ENCODE measurements around the gene ACVR2B. TPM values are rescaled to one million over a fixed set of nuclear protein-coding genes. Genes with fewer than 3 reads are reported as not detected.

The ACVR2B gene
- total RNA-seq, 1 donor from 2014 or later: 89.5 TPM

DNA sequence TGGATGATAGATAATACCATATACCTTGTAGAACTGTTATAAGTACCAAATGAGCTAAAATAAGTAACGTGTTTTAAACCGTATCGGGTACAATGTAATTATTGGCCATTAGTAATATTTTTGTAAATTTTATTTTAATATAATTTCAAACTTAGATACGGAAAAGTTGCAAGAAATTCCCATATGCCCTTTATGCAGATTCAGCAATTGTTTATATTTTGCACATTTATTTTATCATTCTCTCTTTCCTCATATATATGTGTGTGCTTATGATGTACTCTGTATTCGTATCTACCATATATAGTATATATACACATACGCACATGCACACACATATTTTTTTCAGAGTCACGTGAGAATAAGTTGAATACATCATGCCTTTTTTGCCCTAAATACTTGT lies 80.9 kb downstream of the ACVR2B start:
- Histone ChIP-seq H3K79me2 (ENCODE audit: low read depth) (no peaks in the 10 kb centered on the region), H3K27ac (no peak overlapping the region), H3K4me2 (no peak overlapping the region), H3K27me3 (no peaks in the 10 kb centered on the region), H3K36me3 (no peaks in the 10 kb centered on the region), H3K9ac (no peak overlapping the region), H3K4me3 (no peak overlapping the region), H2AFZ (replicated peaks) (no peak overlapping the region), H4K20me1 (ENCODE audit: low read depth) (no peaks in the 10 kb centered on the region), H3K9me3 (ENCODE audit: low read depth) (no peaks in the 10 kb centered on the region), H3F3A (ENCODE audit: low read depth) (no peaks in the 10 kb centered on the region), H3K4me1 (peaks cover 6% of the 10 kb centered on the region)
- TF ChIP-seq EZH2 (IDR thresholded peaks at IDR 0.05): no peak
- TF ChIP-seq EZH2phosphoT487 (IDR thresholded peaks at IDR 0.05): no peak
- TF ChIP-seq, protein P1, sequence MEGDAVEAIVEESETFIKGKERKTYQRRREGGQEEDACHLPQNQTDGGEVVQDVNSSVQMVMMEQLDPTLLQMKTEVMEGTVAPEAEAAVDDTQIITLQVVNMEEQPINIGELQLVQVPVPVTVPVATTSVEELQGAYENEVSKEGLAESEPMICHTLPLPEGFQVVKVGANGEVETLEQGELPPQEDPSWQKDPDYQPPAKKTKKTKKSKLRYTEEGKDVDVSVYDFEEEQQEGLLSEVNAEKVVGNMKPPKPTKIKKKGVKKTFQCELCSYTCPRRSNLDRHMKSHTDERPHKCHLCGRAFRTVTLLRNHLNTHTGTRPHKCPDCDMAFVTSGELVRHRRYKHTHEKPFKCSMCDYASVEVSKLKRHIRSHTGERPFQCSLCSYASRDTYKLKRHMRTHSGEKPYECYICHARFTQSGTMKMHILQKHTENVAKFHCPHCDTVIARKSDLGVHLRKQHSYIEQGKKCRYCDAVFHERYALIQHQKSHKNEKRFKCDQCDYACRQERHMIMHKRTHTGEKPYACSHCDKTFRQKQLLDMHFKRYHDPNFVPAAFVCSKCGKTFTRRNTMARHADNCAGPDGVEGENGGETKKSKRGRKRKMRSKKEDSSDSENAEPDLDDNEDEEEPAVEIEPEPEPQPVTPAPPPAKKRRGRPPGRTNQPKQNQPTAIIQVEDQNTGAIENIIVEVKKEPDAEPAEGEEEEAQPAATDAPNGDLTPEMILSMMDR (IDR thresholded peaks at IDR 0.05): no peak
- H3K9me3 Mint-ChIP-seq: peaks cover 14% of the 10 kb centered on the region
- H3K36me3 Mint-ChIP-seq: peaks cover 20% of the 10 kb centered on the region
- H3K4me1 Mint-ChIP-seq: peaks cover 5% of the 10 kb centered on the region
- H3K4me3 Mint-ChIP-seq: no peak overlapping the region
- DNase-seq (ENCODE audit: low spot score): no peak
- peaks cover 7% of the 10 kb centered on the region for H3K27me3 Mint-ChIP-seq (ENCODE audit: insufficient read depth, low read depth)
- H3K27ac Mint-ChIP-seq: no peak overlapping the region

DNA sequence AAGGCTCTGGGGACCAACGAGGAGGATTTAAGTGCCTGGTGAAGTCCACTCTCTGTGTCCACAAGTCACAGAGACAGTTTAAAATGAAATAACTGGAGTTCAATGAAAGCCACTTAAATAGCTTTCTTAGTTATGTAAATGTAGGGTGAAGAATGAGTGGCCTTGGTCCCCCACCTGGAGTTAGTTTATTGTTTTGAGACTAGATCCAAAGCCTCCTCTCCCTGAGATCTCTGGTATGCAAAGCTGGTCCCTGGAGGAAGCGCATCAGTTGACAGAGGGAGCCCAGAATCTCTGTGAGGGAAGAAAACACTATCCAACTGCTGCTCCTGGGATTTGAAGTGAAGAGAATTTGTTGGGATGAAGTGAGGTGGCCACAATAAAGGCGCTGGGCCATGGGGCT lies 83.0 kb downstream of the ACVR2B start:
- no peaks in the 10 kb centered on the region for H3K27me3 ChIP-seq
- DNase-seq (ENCODE audit: low spot score): no peak
- Mint-ChIP-seq H3K27ac (no peak overlapping the region), H3K27me3 (ENCODE audit: insufficient read depth, low read depth) (peaks cover 10% of the 10 kb centered on the region), H3K4me1 (peaks cover 5% of the 10 kb centered on the region), H3K9me3 (peaks cover 14% of the 10 kb centered on the region), H3K4me3 (no peak overlapping the region), H3K36me3 (peaks cover 18% of the 10 kb centered on the region)
- peaks cover 6% of the 10 kb centered on the region for H3K4me1 ChIP-seq
- no peaks in the 10 kb centered on the region for H3K36me3 ChIP-seq
- H3K9ac ChIP-seq: no peak overlapping the region
- H3K79me2 ChIP-seq (ENCODE audit: low read depth): no peaks in the 10 kb centered on the region
- no peaks in the 10 kb centered on the region for H4K20me1 ChIP-seq (ENCODE audit: low read depth)
- H3K4me3 ChIP-seq: no peak overlapping the region
- TF ChIP-seq EZH2phosphoT487 (IDR thresholded peaks at IDR 0.05) (no peak), EZH2 (IDR thresholded peaks at IDR 0.05) (no peak)
- TF ChIP-seq, protein P1 (IDR thresholded peaks at IDR 0.05): no peak
- no peaks in the 10 kb centered on the region for H3F3A ChIP-seq (ENCODE audit: low read depth)
- no peak overlapping the region for H3K27ac ChIP-seq
- no peak overlapping the region for H3K4me2 ChIP-seq
- no peaks in the 10 kb centered on the region for H3K9me3 ChIP-seq (ENCODE audit: low read depth)
- no peak overlapping the region for H2AFZ ChIP-seq (replicated peaks)

DNA sequence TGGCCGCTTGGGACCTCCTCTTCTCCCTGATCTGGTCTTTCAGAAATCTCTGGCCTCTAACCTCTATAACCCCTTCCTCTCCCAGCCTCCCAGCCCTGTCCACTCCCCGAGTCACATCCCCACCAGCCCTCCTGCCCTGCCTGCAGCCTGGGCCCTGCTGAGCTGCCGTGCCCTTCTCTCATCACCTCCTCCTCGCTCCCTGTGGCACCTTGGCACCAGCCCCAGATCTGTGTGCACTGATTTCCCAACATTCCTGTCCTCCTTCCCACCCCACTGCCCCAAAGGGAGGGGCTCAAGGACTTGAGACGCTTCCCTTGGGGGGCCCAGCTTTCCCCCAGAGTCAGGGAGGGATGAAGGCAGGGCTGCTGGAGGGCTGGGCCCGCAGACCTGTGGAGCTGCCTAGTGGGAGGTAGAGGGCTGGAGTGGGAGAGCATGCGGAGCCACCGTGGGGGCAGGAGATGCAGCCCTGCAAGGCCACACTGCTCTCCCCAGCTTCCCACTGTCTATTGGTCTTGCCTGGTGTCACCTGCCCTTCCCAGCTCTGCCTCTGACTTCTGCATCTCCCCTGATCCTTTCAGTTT lies 85.2 kb downstream of the ACVR2B start:
- no peaks in the 10 kb centered on the region for H3K27me3 ChIP-seq
- peaks cover 10% of the 10 kb centered on the region for H3K27me3 Mint-ChIP-seq (ENCODE audit: insufficient read depth, low read depth)
- no peak overlapping the region for H3K4me3 Mint-ChIP-seq
- H3K4me1 Mint-ChIP-seq: no peaks in the 10 kb centered on the region
- DNase-seq (ENCODE audit: low spot score): no peak
- no peak overlapping the region for H3K4me3 ChIP-seq
- no peak overlapping the region for H3K27ac Mint-ChIP-seq
- H3K9ac ChIP-seq: no peak overlapping the region
- no peaks in the 10 kb centered on the region for H3F3A ChIP-seq (ENCODE audit: low read depth)
- H3K4me1 ChIP-seq: no peaks in the 10 kb centered on the region
- no peaks in the 10 kb centered on the region for H3K79me2 ChIP-seq (ENCODE audit: low read depth)
- H3K36me3 ChIP-seq: no peaks in the 10 kb centered on the region
- H4K20me1 ChIP-seq (ENCODE audit: low read depth): no peaks in the 10 kb centered on the region
- no peak overlapping the region for H3K4me2 ChIP-seq
- H3K9me3 ChIP-seq (ENCODE audit: low read depth): no peaks in the 10 kb centered on the region
- peaks cover 18% of the 10 kb centered on the region for H3K36me3 Mint-ChIP-seq
- H2AFZ ChIP-seq (replicated peaks): no peak overlapping the region
- H3K27ac ChIP-seq: no peak overlapping the region
- TF ChIP-seq EZH2phosphoT487 (IDR thresholded peaks at IDR 0.05): no peak
- TF ChIP-seq EZH2 (IDR thresholded peaks at IDR 0.05): no peak
- TF ChIP-seq, protein P1 (IDR thresholded peaks at IDR 0.05): no peak
- peaks cover 14% of the 10 kb centered on the region for H3K9me3 Mint-ChIP-seq
